GM12874 (cell line): ENCODE data around the gene INF2.

ENCODE experiments used
- CTCF ChIP-seq: IDR thresholded peaks from 2 replicates; pipeline ENCODE4 v1.5.1; 2011; ENCODE audit warnings: low read depth, mild to moderate bottlenecking, control low read depth, low read length, moderate library complexity; ENCODE audit not compliant: insufficient read depth

The INF2 gene

GRCh38 chr14:104678346-104678745 lies 11.1 kb upstream of the INF2 start:
- no peak for TF ChIP-seq CTCF

- TF ChIP-seq CTCF: no peak
Observed at GRCh38 chr14:104678901-104679705, 10.3 kb upstream of the INF2 start.

- no peak for TF ChIP-seq CTCF
Observed at GRCh38 chr14:104680056-104680805, 9.2 kb upstream of the INF2 start.

- TF ChIP-seq CTCF: peak; percentile 40
Observed at GRCh38 chr14:104680806-104681688, 8.4 kb upstream of the INF2 start.

- no peak for TF ChIP-seq CTCF
Observed at GRCh38 chr14:104681689-104682074, 7.7 kb upstream of the INF2 start.

GRCh38 chr14:104682107-104682593 lies 7.3 kb upstream of the INF2 start:
- no peak for TF ChIP-seq CTCF
